ENCODE results near the gene RRP36.

Gene RRP36

DNA sequence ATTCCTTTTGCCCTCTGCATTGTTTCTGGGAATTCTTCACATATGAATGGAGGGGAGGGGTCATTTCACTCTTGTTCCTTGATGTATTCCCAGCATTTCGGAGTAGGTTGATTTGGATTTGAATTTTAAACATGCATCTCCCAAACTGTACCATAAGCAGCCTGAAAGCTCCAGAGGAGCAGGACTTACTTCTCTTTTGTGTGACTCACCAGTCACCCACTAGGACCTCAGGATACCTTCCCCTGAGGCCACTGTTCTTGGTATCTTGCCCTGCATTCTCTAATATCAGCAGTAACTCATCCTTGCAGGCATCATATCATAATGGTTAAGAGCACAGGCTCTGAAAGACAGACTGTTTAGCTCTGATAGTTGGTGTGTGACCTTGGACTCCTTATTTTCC lies 37.1 kb downstream of the RRP36 start:
- H3K36me3 ChIP-seq (ENCODE audit: control insufficient read depth in 2 of 2, insufficient read depth in 1 of 2, low read length in 2 of 2), result peaks cover 24 to 51% of the 10 kb centered on the region in 2 experiments; a peak in 2 of 3 replicates
- H3K4me3 ChIP-seq (ENCODE audit: low read depth, low read length), result peak overlapping the region; percentile 96
- CTCF ChIA-PET, result interaction anchor here (1.1 to 4.6 kb wide), 3 partner anchors 11 to 84 kb away, joined by 8 to 26 read pairs (median 15); partner anchors contain the start of gene PTK7
- H3K27ac ChIP-seq (ENCODE audit: extremely low read depth, low read depth, low read length), result no peak overlapping the region
- H3K9me3 ChIP-seq (ENCODE audit: control insufficient read depth, insufficient read depth, low read depth, low read length), result no peaks in the 10 kb centered on the region
- POLR2A ChIA-PET, result interaction anchor here (0.6 to 2.4 kb wide), 14 partner anchors 10 to 129 kb away, joined by 3 to 32 read pairs (median 8); partner anchors contain the start of genes CNPY3, CUL9, KLHDC3 and MEA1
- TF ChIP-seq ZFP69B (tag by site-specific recombination; IDR thresholded peaks at IDR 0.05) (no peak), ZNF146 (tag by site-specific recombination; IDR thresholded peaks at IDR 0.05) (no peak), IKZF3 (tag by site-specific recombination; IDR thresholded peaks at IDR 0.05) (no peak), GFI1B (tag by site-specific recombination; IDR thresholded peaks at IDR 0.05) (no peak), ZBTB48 (tag by site-specific recombination; IDR thresholded peaks at IDR 0.05) (no peak), ZNF239 (tag by site-specific recombination; IDR thresholded peaks at IDR 0.05) (no peak), ZNF558 (tag by site-specific recombination; IDR thresholded peaks at IDR 0.05) (no peak), ZNF223 (tag by site-specific recombination; IDR thresholded peaks at IDR 0.05) (no peak), ZNF501 (tag by site-specific recombination; IDR thresholded peaks at IDR 0.05) (no peak), ZFHX2 (tag by site-specific recombination; conservative IDR thresholded peaks at IDR 0.05) (no peak), KLF10 (tag by site-specific recombination; IDR thresholded peaks at IDR 0.05) (no peak), ZNF623 (tag by site-specific recombination; IDR thresholded peaks at IDR 0.05) (no peak), KLF9 (tag by site-specific recombination; IDR thresholded peaks at IDR 0.05; ENCODE audit: low read depth) (no peak), SP3 (tag by site-specific recombination; IDR thresholded peaks at IDR 0.05) (no peak), ZNF670 (tag by site-specific recombination; IDR thresholded peaks at IDR 0.05; ENCODE audit: low read depth) (no peak)
- TF ChIP-seq, protein P1, sequence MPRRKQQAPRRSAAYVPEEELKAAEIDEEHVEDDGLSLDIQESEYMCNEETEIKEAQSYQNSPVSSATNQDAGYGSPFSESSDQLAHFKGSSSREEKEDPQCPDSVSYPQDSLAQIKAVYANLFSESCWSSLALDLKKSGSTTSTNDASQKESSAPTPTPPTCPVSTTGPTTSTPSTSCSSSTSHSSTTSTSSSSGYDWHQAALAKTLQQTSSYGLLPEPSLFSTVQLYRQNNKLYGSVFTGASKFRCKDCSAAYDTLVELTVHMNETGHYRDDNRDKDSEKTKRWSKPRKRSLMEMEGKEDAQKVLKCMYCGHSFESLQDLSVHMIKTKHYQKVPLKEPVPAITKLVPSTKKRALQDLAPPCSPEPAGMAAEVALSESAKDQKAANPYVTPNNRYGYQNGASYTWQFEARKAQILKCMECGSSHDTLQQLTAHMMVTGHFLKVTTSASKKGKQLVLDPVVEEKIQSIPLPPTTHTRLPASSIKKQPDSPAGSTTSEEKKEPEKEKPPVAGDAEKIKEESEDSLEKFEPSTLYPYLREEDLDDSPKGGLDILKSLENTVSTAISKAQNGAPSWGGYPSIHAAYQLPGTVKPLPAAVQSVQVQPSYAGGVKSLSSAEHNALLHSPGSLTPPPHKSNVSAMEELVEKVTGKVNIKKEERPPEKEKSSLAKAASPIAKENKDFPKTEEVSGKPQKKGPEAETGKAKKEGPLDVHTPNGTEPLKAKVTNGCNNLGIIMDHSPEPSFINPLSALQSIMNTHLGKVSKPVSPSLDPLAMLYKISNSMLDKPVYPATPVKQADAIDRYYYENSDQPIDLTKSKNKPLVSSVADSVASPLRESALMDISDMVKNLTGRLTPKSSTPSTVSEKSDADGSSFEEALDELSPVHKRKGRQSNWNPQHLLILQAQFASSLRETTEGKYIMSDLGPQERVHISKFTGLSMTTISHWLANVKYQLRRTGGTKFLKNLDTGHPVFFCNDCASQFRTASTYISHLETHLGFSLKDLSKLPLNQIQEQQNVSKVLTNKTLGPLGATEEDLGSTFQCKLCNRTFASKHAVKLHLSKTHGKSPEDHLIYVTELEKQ (tag by site-specific recombination; IDR thresholded peaks at IDR 0.05; ENCODE audit: borderline replicate concordance), result no peak
- TF ChIP-seq, protein P2, sequence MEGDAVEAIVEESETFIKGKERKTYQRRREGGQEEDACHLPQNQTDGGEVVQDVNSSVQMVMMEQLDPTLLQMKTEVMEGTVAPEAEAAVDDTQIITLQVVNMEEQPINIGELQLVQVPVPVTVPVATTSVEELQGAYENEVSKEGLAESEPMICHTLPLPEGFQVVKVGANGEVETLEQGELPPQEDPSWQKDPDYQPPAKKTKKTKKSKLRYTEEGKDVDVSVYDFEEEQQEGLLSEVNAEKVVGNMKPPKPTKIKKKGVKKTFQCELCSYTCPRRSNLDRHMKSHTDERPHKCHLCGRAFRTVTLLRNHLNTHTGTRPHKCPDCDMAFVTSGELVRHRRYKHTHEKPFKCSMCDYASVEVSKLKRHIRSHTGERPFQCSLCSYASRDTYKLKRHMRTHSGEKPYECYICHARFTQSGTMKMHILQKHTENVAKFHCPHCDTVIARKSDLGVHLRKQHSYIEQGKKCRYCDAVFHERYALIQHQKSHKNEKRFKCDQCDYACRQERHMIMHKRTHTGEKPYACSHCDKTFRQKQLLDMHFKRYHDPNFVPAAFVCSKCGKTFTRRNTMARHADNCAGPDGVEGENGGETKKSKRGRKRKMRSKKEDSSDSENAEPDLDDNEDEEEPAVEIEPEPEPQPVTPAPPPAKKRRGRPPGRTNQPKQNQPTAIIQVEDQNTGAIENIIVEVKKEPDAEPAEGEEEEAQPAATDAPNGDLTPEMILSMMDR (tag by site-specific recombination; IDR thresholded peaks at IDR 0.05), result no peak
- TF ChIP-seq, protein P3, sequence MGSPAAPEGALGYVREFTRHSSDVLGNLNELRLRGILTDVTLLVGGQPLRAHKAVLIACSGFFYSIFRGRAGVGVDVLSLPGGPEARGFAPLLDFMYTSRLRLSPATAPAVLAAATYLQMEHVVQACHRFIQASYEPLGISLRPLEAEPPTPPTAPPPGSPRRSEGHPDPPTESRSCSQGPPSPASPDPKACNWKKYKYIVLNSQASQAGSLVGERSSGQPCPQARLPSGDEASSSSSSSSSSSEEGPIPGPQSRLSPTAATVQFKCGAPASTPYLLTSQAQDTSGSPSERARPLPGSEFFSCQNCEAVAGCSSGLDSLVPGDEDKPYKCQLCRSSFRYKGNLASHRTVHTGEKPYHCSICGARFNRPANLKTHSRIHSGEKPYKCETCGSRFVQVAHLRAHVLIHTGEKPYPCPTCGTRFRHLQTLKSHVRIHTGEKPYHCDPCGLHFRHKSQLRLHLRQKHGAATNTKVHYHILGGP (tag by site-specific recombination; IDR thresholded peaks at IDR 0.05), result no peak
- TF ChIP-seq, protein P4, sequence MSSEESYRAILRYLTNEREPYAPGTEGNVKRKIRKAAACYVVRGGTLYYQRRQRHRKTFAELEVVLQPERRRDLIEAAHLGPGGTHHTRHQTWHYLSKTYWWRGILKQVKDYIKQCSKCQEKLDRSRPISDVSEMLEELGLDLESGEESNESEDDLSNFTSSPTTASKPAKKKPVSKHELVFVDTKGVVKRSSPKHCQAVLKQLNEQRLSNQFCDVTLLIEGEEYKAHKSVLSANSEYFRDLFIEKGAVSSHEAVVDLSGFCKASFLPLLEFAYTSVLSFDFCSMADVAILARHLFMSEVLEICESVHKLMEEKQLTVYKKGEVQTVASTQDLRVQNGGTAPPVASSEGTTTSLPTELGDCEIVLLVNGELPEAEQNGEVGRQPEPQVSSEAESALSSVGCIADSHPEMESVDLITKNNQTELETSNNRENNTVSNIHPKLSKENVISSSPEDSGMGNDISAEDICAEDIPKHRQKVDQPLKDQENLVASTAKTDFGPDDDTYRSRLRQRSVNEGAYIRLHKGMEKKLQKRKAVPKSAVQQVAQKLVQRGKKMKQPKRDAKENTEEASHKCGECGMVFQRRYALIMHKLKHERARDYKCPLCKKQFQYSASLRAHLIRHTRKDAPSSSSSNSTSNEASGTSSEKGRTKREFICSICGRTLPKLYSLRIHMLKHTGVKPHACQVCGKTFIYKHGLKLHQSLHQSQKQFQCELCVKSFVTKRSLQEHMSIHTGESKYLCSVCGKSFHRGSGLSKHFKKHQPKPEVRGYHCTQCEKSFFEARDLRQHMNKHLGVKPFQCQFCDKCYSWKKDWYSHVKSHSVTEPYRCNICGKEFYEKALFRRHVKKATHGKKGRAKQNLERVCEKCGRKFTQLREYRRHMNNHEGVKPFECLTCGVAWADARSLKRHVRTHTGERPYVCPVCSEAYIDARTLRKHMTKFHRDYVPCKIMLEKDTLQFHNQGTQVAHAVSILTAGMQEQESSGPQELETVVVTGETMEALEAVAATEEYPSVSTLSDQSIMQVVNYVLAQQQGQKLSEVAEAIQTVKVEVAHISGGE (tag by site-specific recombination; conservative IDR thresholded peaks at IDR 0.05; ENCODE audit: low read depth), result no peak
- TF ChIP-seq, protein P5, sequence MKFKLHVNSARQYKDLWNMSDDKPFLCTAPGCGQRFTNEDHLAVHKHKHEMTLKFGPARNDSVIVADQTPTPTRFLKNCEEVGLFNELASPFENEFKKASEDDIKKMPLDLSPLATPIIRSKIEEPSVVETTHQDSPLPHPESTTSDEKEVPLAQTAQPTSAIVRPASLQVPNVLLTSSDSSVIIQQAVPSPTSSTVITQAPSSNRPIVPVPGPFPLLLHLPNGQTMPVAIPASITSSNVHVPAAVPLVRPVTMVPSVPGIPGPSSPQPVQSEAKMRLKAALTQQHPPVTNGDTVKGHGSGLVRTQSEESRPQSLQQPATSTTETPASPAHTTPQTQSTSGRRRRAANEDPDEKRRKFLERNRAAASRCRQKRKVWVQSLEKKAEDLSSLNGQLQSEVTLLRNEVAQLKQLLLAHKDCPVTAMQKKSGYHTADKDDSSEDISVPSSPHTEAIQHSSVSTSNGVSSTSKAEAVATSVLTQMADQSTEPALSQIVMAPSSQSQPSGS (tag by site-specific recombination; IDR thresholded peaks at IDR 0.05; ENCODE audit: low read depth), result no peak
- peaks cover 13% of the 10 kb centered on the region for H3K4me1 ChIP-seq (ENCODE audit: control insufficient read depth, insufficient read depth, low read length)
